K562 (cell line): ENCODE data around the gene RNASEH1. TPM values are rescaled to one million over a fixed set of nuclear protein-coding genes. Genes with fewer than 3 reads are reported as not detected.

Experiments
- ARID2 ChIP-seq: fragments of 450-650 bp; IDR thresholded peaks from 2 replicates; pipeline ENCODE4 v1.6.1; 2017; ENCODE audit warnings: antibody characterized with exemption, mild to moderate bottlenecking
- BCL6 ChIP-seq: fragments of 250-450 bp; sonication (Bioruptor Pico); IDR thresholded peaks from 2 replicates; pipeline ENCODE4 v1.4.0; 2020
- EZH2 ChIP-seq: IDR thresholded peaks from 2 replicates; pipeline ENCODE4 v1.6.1; 2012; ENCODE audit warnings: low read depth, mild to moderate bottlenecking, inconsistent platforms, low read length, borderline replicate concordance
- FOXJ3 ChIP-seq: sonication (generic); formaldehyde crosslinking; IDR thresholded peaks from 2 replicates; pipeline ENCODE4 v1.4.0; 2020; ENCODE audit warnings: mild to moderate bottlenecking, missing genetic modification reagents
- ILF3 ChIP-seq: fragments of 450-650 bp; IDR thresholded peaks from 2 replicates; pipeline ENCODE4 v1.6.1; 2018; ENCODE audit warnings: antibody characterized with exemption, mild to moderate bottlenecking, moderate library complexity, borderline replicate concordance
- JUN ChIP-seq, 2 experiments: sonication (generic) in 1 of 2; formaldehyde crosslinking in 1 of 2; IDR thresholded peaks; 2 replicates each; pipeline versions ENCODE4 v1.6.1 to v1.8.0; 2012 to 2022; ENCODE audit warnings: borderline replicate concordance in 2 of 2, mild to moderate bottlenecking in 2 of 2, improper control_type of control experiment in 1 of 2, low read depth in 1 of 2, low read length in 1 of 2, missing genetic modification reagents in 1 of 2
- KLF16 ChIP-seq: IDR thresholded peaks from 2 replicates; pipeline ENCODE4 v1.6.1; 2016; ENCODE audit warnings: antibody characterized with exemption
- NR1H2 ChIP-seq: sonication (generic); formaldehyde crosslinking; IDR thresholded peaks from 2 replicates; pipeline ENCODE4 v1.4.0; 2020; ENCODE audit warnings: mild to moderate bottlenecking, missing genetic modification reagents
- RNF2 ChIP-seq: sonication (generic); IDR thresholded peaks from 2 replicates; pipeline ENCODE4 v1.6.1; 2016
- ZC3H8 ChIP-seq: fragments of 450-650 bp; IDR thresholded peaks from 2 replicates; pipeline ENCODE4 v1.6.1; 2017
- ZFP30 ChIP-seq: fragments of 250-450 bp; sonication (Bioruptor Pico); IDR thresholded peaks from 2 replicates; pipeline ENCODE4 v1.8.0; 2022; ENCODE audit warnings: moderate library complexity, mild to moderate bottlenecking, inconsistent platforms, borderline replicate concordance
- ZNF217 ChIP-seq: sonication (generic); formaldehyde crosslinking; IDR thresholded peaks from 2 replicates; pipeline ENCODE4 v1.8.0; 2022; ENCODE audit warnings: mild to moderate bottlenecking, missing genetic modification reagents
- ZNF263 ChIP-seq: sonication (generic); formaldehyde crosslinking; IDR thresholded peaks from 2 replicates; pipeline ENCODE4 v1.8.0; 2022; ENCODE audit warnings: mild to moderate bottlenecking, missing genetic modification reagents, borderline replicate concordance
- polyA plus RNA-seq, 8 experiments: library from polyadenylated mRNA; depleted of rRNA in 4 of 8; stranded (reverse) in 5 of 8; unstranded in 3 of 8; fragments of >200 nt; fragmentation: Nextera tagmentation in 2 of 8; fragmentation: Illumina TruSeq in 1 of 8; extraction: Ambion mirVana in 2 of 8; extraction: Trizol in 1 of 8; gene quantifications; 2 replicates each; pipeline versions ENCODE4 v1.2.1 to v1.2.3, GENCODE V29; 2011 to 2014; ENCODE audit warnings: inconsistent platforms in 1 of 8, missing spikeins in 1 of 8
- total RNA-seq, 7 experiments: library from RNA; depleted of rRNA in 6 of 7; stranded (reverse); fragments of >200 nt in 6 of 7; fragmentation: Illumina TruSeq in 2 of 7; extraction: Trizol in 2 of 7; gene quantifications; 2 replicates each; pipeline versions ENCODE4 v1.2.1 to v1.2.3, GENCODE V29; 2011 to 2021; ENCODE audit warnings: low replicate concordance in 1 of 7
- TF ChIP-seq, protein P1 (sequence below): sonication (generic); formaldehyde crosslinking; IDR thresholded peaks from 2 replicates; pipeline ENCODE4 v1.8.1; 2023; ENCODE audit warnings: mild to moderate bottlenecking, missing genetic modification reagents
- TF ChIP-seq, protein P2 (sequence below): sonication (generic); formaldehyde crosslinking; IDR thresholded peaks from 2 replicates; pipeline ENCODE4 v1.8.0; 2022; ENCODE audit warnings: mild to moderate bottlenecking, missing genetic modification reagents
- TF ChIP-seq, protein P3 (sequence below): fragments of 250-450 bp; sonication (Bioruptor Pico); IDR thresholded peaks from 2 replicates; pipeline ENCODE4 v1.5.0; 2020; ENCODE audit warnings: mild to moderate bottlenecking, borderline replicate concordance

The RNASEH1 gene
- total and polyA plus RNA-seq, 9 of the 15 experiments (the other 6 are each of a cell fraction or from before 2014, with no cell fraction given), result 25.7 to 47.5 (median 42.8) TPM

DNA sequence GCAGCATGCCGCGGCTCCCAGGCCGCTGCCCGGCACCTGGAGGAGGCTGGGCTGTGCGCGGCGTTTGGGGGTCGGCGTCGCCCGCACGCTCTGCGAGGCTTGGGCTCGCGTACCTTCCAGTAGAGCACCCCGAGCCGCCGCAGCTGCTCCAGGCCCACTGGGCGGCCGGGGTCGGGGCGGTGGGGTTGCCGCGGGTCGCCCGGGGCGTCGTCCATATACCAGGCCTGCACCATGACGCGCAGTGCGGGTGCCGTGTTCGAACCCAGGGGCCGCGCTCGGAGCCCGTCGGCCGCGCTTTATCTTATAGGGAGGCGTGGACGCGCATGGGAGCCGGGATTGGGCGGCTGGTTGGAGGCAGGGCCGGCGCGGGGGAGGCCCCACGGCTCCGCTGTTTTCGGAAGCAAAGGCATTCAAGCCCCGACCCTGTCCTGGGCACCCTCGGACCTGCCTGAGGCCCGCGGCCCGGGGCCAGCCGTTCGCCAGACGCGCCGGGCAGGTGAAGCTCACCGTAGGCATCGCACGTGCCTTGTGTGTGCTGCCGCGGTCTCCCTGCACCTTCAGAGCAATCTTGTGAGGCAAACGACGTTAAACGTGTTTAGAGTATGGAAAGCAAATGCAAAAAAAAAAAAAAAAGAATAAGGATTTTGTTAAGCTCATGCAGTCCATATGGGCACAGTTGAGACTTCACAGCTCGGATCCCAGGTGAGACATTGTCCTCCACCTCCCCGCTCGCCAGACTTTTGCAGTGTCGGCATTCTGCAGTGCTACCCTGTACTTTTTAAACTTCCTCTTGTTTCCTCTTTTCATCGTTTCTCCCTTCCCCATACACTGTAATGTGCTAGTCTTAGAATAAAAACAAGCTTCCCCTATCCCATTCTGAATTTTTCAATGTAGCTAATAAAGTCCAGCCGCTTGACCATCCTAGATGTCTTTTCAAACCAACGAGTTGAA lies 38.6 kb downstream of the RNASEH1 start, which contains the start of gene ADI1 (continued):
- no peak for TF ChIP-seq ZFP30
- 0 out of 2 replicates have a peak, but pooled peaks have one; percentile 4 for TF ChIP-seq KLF16
- TF ChIP-seq JUN (IDR thresholded peaks at IDR 0.05; ENCODE audit: borderline replicate concordance, low read depth, low read length), result peak; percentile 4; the same call in 1 of the 2 replicates
- no peak for TF ChIP-seq JUN (CRISPR knock-in tag; IDR thresholded peaks at IDR 0.05; ENCODE audit: borderline replicate concordance)
- TF ChIP-seq EZH2, result no peak
- no peak for TF ChIP-seq ZNF217
- TF ChIP-seq ILF3, result no peak
- TF ChIP-seq, protein P1, sequence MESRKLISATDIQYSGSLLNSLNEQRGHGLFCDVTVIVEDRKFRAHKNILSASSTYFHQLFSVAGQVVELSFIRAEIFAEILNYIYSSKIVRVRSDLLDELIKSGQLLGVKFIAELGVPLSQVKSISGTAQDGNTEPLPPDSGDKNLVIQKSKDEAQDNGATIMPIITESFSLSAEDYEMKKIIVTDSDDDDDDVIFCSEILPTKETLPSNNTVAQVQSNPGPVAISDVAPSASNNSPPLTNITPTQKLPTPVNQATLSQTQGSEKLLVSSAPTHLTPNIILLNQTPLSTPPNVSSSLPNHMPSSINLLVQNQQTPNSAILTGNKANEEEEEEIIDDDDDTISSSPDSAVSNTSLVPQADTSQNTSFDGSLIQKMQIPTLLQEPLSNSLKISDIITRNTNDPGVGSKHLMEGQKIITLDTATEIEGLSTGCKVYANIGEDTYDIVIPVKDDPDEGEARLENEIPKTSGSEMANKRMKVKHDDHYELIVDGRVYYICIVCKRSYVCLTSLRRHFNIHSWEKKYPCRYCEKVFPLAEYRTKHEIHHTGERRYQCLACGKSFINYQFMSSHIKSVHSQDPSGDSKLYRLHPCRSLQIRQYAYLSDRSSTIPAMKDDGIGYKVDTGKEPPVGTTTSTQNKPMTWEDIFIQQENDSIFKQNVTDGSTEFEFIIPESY (CRISPR knock-in tag), result no peak
- no peak for TF ChIP-seq FOXJ3
- peak; percentile 88; the same call in 1 of the 2 replicates for TF ChIP-seq NR1H2
- TF ChIP-seq ZNF263 (CRISPR knock-in tag), result peak; percentile 38; the same call in 1 of the 2 replicates
- TF ChIP-seq, protein P2, sequence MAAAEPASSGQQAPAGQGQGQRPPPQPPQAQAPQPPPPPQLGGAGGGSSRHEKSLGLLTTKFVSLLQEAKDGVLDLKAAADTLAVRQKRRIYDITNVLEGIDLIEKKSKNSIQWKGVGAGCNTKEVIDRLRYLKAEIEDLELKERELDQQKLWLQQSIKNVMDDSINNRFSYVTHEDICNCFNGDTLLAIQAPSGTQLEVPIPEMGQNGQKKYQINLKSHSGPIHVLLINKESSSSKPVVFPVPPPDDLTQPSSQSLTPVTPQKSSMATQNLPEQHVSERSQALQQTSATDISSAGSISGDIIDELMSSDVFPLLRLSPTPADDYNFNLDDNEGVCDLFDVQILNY (CRISPR knock-in tag), result 0 out of 2 replicates have a peak, but pooled peaks have one; percentile 81
- TF ChIP-seq, protein P3, sequence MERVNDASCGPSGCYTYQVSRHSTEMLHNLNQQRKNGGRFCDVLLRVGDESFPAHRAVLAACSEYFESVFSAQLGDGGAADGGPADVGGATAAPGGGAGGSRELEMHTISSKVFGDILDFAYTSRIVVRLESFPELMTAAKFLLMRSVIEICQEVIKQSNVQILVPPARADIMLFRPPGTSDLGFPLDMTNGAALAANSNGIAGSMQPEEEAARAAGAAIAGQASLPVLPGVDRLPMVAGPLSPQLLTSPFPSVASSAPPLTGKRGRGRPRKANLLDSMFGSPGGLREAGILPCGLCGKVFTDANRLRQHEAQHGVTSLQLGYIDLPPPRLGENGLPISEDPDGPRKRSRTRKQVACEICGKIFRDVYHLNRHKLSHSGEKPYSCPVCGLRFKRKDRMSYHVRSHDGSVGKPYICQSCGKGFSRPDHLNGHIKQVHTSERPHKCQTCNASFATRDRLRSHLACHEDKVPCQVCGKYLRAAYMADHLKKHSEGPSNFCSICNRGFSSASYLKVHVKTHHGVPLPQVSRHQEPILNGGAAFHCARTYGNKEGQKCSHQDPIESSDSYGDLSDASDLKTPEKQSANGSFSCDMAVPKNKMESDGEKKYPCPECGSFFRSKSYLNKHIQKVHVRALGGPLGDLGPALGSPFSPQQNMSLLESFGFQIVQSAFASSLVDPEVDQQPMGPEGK (CRISPR knock-in tag), result no peak
- no peak for TF ChIP-seq RNF2
- TF ChIP-seq ARID2, result no peak
- TF ChIP-seq ZC3H8, result no peak
- no peak for TF ChIP-seq BCL6
- TF ChIP-seq, all 486 proteins: peak for 133
